K562 (cell line): ENCODE measurements around the gene SLC6A13. TPM values are rescaled to one million over a fixed set of nuclear protein-coding genes. Genes with fewer than 3 reads are reported as not detected.

ENCODE experiments used
- ATAC-seq: fragments of 200-7000 bp; cut with Tn5 transposase; 3 replicates; pipeline ENCODE4 v1.9.1; 2020; ENCODE audit warnings: moderate library complexity
- BruUV-seq: library from RNA; stranded (reverse); fragments of 400-500 nt; replicated peaks from 2 replicates; lab custom pipeline; 2021; lab: Mats Ljungman, UMichigan
- CTCF ChIA-PET: fragments of 300-600 bp; formaldehyde crosslinking; extraction: SDS; loops from one replicate; lab custom pipeline; 2021; ENCODE audit warnings: low intra/inter-chr PET ratio; lab: Yijun Ruan, JAX
- POLR2A ChIA-PET: fragments of 300-600, 350-650 bp; sonication (Branson Sonifier 250); formaldehyde crosslinking; extraction: SDS; loops from one replicate; lab custom pipeline; 2021; ENCODE audit warnings: antibody characterized with exemption, inconsistent platforms; lab: Yijun Ruan, JAX
- DNase-seq, 4 experiments: peaks; one replicate each; pipeline versions ENCODE4 v3.0.0 to v3.0.0-alpha.2; 2011 to 2018; ENCODE audit warnings: low spot score in 3 of 4, mixed read lengths in 3 of 4; ENCODE audit errors: extremely low read depth in 1 of 4
- FAIRE-seq: peaks from 2 replicates; lab custom pipeline; 2011; peaks lifted over from hg19 to GRCh38; lab: Jason Lieb, UNC
- H2AFZ ChIP-seq: 2 replicates; pipeline ENCODE4 v1.6.0; 2011; ENCODE audit warnings: low read depth, low read length, control low read depth, inconsistent platforms
- H3K27ac ChIP-seq: fragments of 200-600 bp; 3 replicates; pipeline ENCODE4 v1.8.0; 2011; ENCODE audit warnings: low read depth, mild to moderate bottlenecking, control low read depth, inconsistent platforms, low read length, moderate library complexity, mixed read lengths; ENCODE audit errors: extremely low read depth
- H3K27me3 ChIP-seq, 2 experiments: fragments of 300-600 bp in 1 of 2; 2 replicates in 1 of 2; 3 replicates in 1 of 2; pipeline versions ENCODE4 v1.6.0 to v1.8.0; 2011; ENCODE audit warnings: inconsistent platforms in 2 of 2, low read length in 2 of 2, mild to moderate bottlenecking in 1 of 2, mixed read lengths in 1 of 2, moderate library complexity in 1 of 2; ENCODE audit not compliant: control insufficient read depth in 2 of 2, insufficient read depth in 2 of 2
- H3K36me3 ChIP-seq: fragments of 300-600 bp; 3 replicates; pipeline ENCODE4 v1.8.0; 2011; ENCODE audit warnings: mild to moderate bottlenecking, low read length, inconsistent platforms; ENCODE audit not compliant: control insufficient read depth, insufficient read depth
- H3K4me1 ChIP-seq, 2 experiments: fragments of 200-600 bp in 1 of 2; replicated peaks in 1 of 2; 2 replicates in 1 of 2; 3 replicates in 1 of 2; pipeline versions ENCODE4 v1.5.1 to v1.8.0; 2011; ENCODE audit warnings: inconsistent platforms in 2 of 2, low read length in 2 of 2, mild to moderate bottlenecking in 1 of 2, mixed read lengths in 1 of 2, moderate library complexity in 1 of 2; ENCODE audit not compliant: control insufficient read depth in 2 of 2, insufficient read depth in 2 of 2
- H3K4me2 ChIP-seq: 2 replicates; pipeline ENCODE4 v1.6.1; 2011; ENCODE audit warnings: low read length, control low read depth, inconsistent platforms, mixed read lengths; ENCODE audit not compliant: insufficient read depth
- H3K4me3 ChIP-seq: fragments of 200-600 bp; sonication (generic), shearing (Covaris generic); 2 replicates; pipeline ENCODE4 v1.5.1; 2016; ENCODE audit warnings: control low read depth, inconsistent platforms
- H3K79me2 ChIP-seq: fragments of 200-600 bp; 3 replicates; pipeline ENCODE4 v1.8.0; 2011; ENCODE audit warnings: low read length, inconsistent platforms; ENCODE audit not compliant: control insufficient read depth, insufficient read depth
- H3K9ac ChIP-seq, 2 experiments: 2 replicates each; pipeline versions ENCODE4 v1.6.0 to v1.6.1; 2011; ENCODE audit warnings: low read depth in 2 of 2, low read length in 2 of 2, control low read depth in 1 of 2, inconsistent platforms in 1 of 2, mild to moderate bottlenecking in 1 of 2, mixed read lengths in 1 of 2; ENCODE audit not compliant: insufficient read depth in 1 of 2
- H3K9me1 ChIP-seq: one replicate; pipeline ENCODE4 v1.6.0; 2011; ENCODE audit warnings: inconsistent platforms, mild to moderate bottlenecking, low read length, moderate library complexity; ENCODE audit not compliant: control insufficient read depth, insufficient read depth
- H3K9me3 ChIP-seq: replicated peaks from 2 replicates; pipeline ENCODE4 v1.5.1; 2011; ENCODE audit warnings: low read depth, low read length, inconsistent platforms; ENCODE audit not compliant: control insufficient read depth, insufficient read depth
- H4K20me1 ChIP-seq: replicated peaks from 2 replicates; pipeline ENCODE4 v1.6.1; 2011; ENCODE audit warnings: low read length, inconsistent platforms, mixed read lengths; ENCODE audit not compliant: control insufficient read depth, insufficient read depth
- CBFA2T3 ChIP-seq: fragments of 450-650 bp; IDR thresholded peaks from 2 replicates; pipeline ENCODE4 v1.6.1; 2017
- FOSL1 ChIP-seq: fragments of 200-800 bp; sonication (Bioruptor generic); conservative IDR thresholded peaks from 2 replicates; pipeline ENCODE4 v1.6.1; 2016; ENCODE audit warnings: missing genetic modification characterization, missing compliant biosample characterization
- HDGF ChIP-seq: fragments of 450-650 bp; IDR thresholded peaks from 2 replicates; pipeline ENCODE4 v1.6.1; 2016
- KDM2B ChIP-seq: fragments of 250-450 bp; sonication (Bioruptor Pico); IDR thresholded peaks from 2 replicates; pipeline ENCODE4 v1.8.0; 2021; ENCODE audit warnings: mild to moderate bottlenecking, moderate library complexity
- KLF13 ChIP-seq: fragments of 450-650 bp; IDR thresholded peaks from 2 replicates; pipeline ENCODE4 v1.6.1; 2016; ENCODE audit warnings: missing genetic modification characterization, low read depth, mild to moderate bottlenecking, missing compliant biosample characterization, moderate library complexity, borderline replicate concordance
- NFYB ChIP-seq: IDR thresholded peaks from 2 replicates; pipeline ENCODE4 v1.6.1; 2011; ENCODE audit warnings: mild to moderate bottlenecking, moderate library complexity; ENCODE audit not compliant: insufficient read length; ENCODE audit errors: extremely low read depth
- POU5F1 ChIP-seq: fragments of 150-350 bp; IDR thresholded peaks from 2 replicates; pipeline ENCODE4 v1.6.1; 2014; ENCODE audit warnings: borderline replicate concordance, low read length, low read depth, mild to moderate bottlenecking; ENCODE audit not compliant: partially characterized antibody
- RBM15 ChIP-seq: fragments of 200-400 bp; formaldehyde crosslinking; IDR thresholded peaks from 2 replicates; pipeline ENCODE4 v1.6.1; 2018; ENCODE audit warnings: mild to moderate bottlenecking, low read length, moderate library complexity; ENCODE audit not compliant: insufficient read depth
- SP1 ChIP-seq: sonication (generic); formaldehyde crosslinking; IDR thresholded peaks from 2 replicates; pipeline ENCODE4 v1.8.1; 2022; ENCODE audit warnings: mild to moderate bottlenecking, missing genetic modification reagents
- TSC22D4 ChIP-seq: fragments of 450-650 bp; IDR thresholded peaks from 2 replicates; pipeline ENCODE4 v1.6.1; 2016; ENCODE audit warnings: missing genetic modification characterization, missing biosample characterization, control low read depth
- XRCC4 ChIP-seq: IDR thresholded peaks from one replicate; pipeline ENCODE4 v1.6.1; 2011; ENCODE audit not compliant: insufficient read depth, insufficient read length; ENCODE audit errors: extremely low read depth
- ZNF584 ChIP-seq: fragments of 200-800 bp; sonication (Bioruptor generic); IDR thresholded peaks from 2 replicates; pipeline ENCODE4 v1.6.1; 2016; ENCODE audit warnings: low read depth, mild to moderate bottlenecking, missing genetic modification characterization, missing compliant biosample characterization
- ZNF766 ChIP-seq: fragments of 200-800 bp; sonication (Bioruptor generic); conservative IDR thresholded peaks from 2 replicates; pipeline ENCODE4 v1.6.1; 2016; ENCODE audit warnings: missing genetic modification characterization, missing compliant biosample characterization
- WGBS: fragments of 100-300 bp; shearing (Covaris generic); methylation state at CpG from one replicate; pipeline ENCODE4 v1.1.6; 2016; ENCODE audit warnings: low coverage, mixed read lengths; ENCODE audit not compliant: insufficient coverage; ENCODE audit errors: missing lambda C conversion rate; 5-methylcytosine and 5-hydroxymethylcytosine counted together
- in situ Hi-C: fragments of 300-500 bp; cut with MboI; formaldehyde crosslinking; loops from 4 replicates; pipeline ENCODE4 v1.15.0; 2018; ENCODE audit warnings: inconsistent platforms, mixed read lengths
- intact Hi-C: fragments of 100-400 bp; cut with micrococcal nuclease; formaldehyde crosslinking; loops from 2 replicates; pipeline ENCODE4 v1.14.2; 2022
- polyA plus RNA-seq, 8 experiments: library from polyadenylated mRNA; depleted of rRNA in 4 of 8; stranded (reverse) in 5 of 8; unstranded in 3 of 8; fragments of >200 nt; fragmentation: Nextera tagmentation in 2 of 8; fragmentation: Illumina TruSeq in 1 of 8; extraction: Ambion mirVana in 2 of 8; extraction: Trizol in 1 of 8; gene quantifications; 2 replicates each; pipeline versions ENCODE4 v1.2.1 to v1.2.3, GENCODE V29; 2011 to 2014; ENCODE audit warnings: inconsistent platforms in 1 of 8, missing spikeins in 1 of 8
- total RNA-seq, 7 experiments: library from RNA; depleted of rRNA in 6 of 7; stranded (reverse); fragments of >200 nt in 6 of 7; fragmentation: Illumina TruSeq in 2 of 7; extraction: Trizol in 2 of 7; gene quantifications; 2 replicates each; pipeline versions ENCODE4 v1.2.1 to v1.2.3, GENCODE V29; 2011 to 2021; ENCODE audit warnings: low replicate concordance in 1 of 7
- TF ChIP-seq, protein P1 (sequence below): fragments of 250-450 bp; sonication (Bioruptor Pico); IDR thresholded peaks from 2 replicates; pipeline ENCODE4 v1.5.0; 2020; ENCODE audit warnings: mild to moderate bottlenecking, borderline replicate concordance
- TF ChIP-seq, protein P2 (sequence below): fragments of 450-650 bp; IDR thresholded peaks from 2 replicates; pipeline ENCODE4 v1.6.1; 2018; ENCODE audit not compliant: partially characterized antibody

The SLC6A13 gene
- total and polyA plus RNA-seq, 9 of the 15 experiments (the other 6 are each of a cell fraction or from before 2014, with no cell fraction given), result 0.06 to 0.33 (median 0.22) TPM; not detected in 4

GRCh38 chr12:267581-268482 is 5.2 kb upstream of the SLC6A13 start:
- intact Hi-C loops (no loop called here), in situ Hi-C loops (no loop called here)
- POLR2A ChIA-PET, result interaction anchor here (0.6 to 0.7 kb wide), 2 partner anchors 21 to 53 kb away, joined by 3 read pairs; no protein-coding TSS in a partner anchor
- no peak overlapping the region for H3K27ac ChIP-seq
- no peaks in the 10 kb centered on the region; a peak in 1 of 5 replicates for H3K27me3 ChIP-seq
- H3K4me1 ChIP-seq, result peaks cover 0 to 10% of the 10 kb centered on the region in 2 experiments; a peak in 3 of 5 replicates
- H3K36me3 ChIP-seq, result no peaks in the 10 kb centered on the region
- no TSS peak for BruUV-seq
- no peaks in the 10 kb centered on the region for H3K9me3 ChIP-seq
- FAIRE-seq, result no peak
- H3K9ac ChIP-seq, result no peak overlapping the region
- H3K79me2 ChIP-seq, result no peaks in the 10 kb centered on the region
- no peak overlapping the region for H3K4me2 ChIP-seq
- TF ChIP-seq KLF13 (no peak), XRCC4 (no peak), POU5F1 (no peak), HDGF (no peak), ZNF766 (CRISPR knock-in tag) (no peak), ZNF584 (CRISPR knock-in tag) (no peak), TSC22D4 (no peak), KDM2B (no peak), SP1 (CRISPR knock-in tag) (no peak), CBFA2T3 (no peak), RBM15 (no peak), NFYB (no peak), FOSL1 (tag) (no peak)
- TF ChIP-seq, protein P1, sequence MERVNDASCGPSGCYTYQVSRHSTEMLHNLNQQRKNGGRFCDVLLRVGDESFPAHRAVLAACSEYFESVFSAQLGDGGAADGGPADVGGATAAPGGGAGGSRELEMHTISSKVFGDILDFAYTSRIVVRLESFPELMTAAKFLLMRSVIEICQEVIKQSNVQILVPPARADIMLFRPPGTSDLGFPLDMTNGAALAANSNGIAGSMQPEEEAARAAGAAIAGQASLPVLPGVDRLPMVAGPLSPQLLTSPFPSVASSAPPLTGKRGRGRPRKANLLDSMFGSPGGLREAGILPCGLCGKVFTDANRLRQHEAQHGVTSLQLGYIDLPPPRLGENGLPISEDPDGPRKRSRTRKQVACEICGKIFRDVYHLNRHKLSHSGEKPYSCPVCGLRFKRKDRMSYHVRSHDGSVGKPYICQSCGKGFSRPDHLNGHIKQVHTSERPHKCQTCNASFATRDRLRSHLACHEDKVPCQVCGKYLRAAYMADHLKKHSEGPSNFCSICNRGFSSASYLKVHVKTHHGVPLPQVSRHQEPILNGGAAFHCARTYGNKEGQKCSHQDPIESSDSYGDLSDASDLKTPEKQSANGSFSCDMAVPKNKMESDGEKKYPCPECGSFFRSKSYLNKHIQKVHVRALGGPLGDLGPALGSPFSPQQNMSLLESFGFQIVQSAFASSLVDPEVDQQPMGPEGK, result no peak
- TF ChIP-seq, protein P2, sequence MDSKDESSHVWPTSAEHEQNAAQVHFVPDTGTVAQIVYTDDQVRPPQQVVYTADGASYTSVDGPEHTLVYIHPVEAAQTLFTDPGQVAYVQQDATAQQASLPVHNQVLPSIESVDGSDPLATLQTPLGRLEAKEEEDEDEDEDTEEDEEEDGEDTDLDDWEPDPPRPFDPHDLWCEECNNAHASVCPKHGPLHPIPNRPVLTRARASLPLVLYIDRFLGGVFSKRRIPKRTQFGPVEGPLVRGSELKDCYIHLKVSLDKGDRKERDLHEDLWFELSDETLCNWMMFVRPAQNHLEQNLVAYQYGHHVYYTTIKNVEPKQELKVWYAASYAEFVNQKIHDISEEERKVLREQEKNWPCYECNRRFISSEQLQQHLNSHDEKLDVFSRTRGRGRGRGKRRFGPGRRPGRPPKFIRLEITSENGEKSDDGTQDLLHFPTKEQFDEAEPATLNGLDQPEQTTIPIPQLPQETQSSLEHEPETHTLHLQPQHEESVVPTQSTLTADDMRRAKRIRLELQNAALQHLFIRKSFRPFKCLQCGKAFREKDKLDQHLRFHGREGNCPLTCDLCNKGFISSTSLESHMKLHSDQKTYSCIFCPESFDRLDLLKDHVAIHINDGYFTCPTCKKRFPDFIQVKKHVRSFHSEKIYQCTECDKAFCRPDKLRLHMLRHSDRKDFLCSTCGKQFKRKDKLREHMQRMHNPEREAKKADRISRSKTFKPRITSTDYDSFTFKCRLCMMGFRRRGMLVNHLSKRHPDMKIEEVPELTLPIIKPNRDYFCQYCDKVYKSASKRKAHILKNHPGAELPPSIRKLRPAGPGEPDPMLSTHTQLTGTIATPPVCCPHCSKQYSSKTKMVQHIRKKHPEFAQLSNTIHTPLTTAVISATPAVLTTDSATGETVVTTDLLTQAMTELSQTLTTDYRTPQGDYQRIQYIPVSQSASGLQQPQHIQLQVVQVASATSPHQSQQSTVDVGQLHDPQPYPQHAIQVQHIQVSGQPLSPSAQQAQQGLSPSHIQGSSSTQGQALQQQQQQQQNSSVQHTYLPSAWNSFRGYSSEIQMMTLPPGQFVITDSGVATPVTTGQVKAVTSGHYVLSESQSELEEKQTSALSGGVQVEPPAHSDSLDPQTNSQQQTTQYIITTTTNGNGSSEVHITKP, result no peak
- WGBS, result 25% methylated on average over 14 of the region's 14 CpGs
- no peak for DNase-seq
- no peaks in the 10 kb centered on the region for H4K20me1 ChIP-seq
- no peak overlapping the region for H2AFZ ChIP-seq
- no peak for ATAC-seq
- H3K4me3 ChIP-seq, result no peak overlapping the region
- no peaks in the 10 kb centered on the region for H3K9me1 ChIP-seq
- CTCF ChIA-PET, result no interaction called here
